SH-SY5Y (cell line): Measurements from ENCODE around the gene ELP2.

Source experiments
- GATA2 ChIP-seq: IDR thresholded peaks from 2 replicates; pipeline ENCODE4 v1.6.1; 2011; ENCODE audit warnings: mild to moderate bottlenecking, low read depth, low read length
- GATA3 ChIP-seq: IDR thresholded peaks from 2 replicates; pipeline ENCODE4 v1.6.1; 2011; ENCODE audit warnings: low read depth, mild to moderate bottlenecking, low read length, moderate library complexity

The ELP2 gene

GRCh38 chr18:36109737-36110136, 20.0 kb upstream of the ELP2 start:
- no peak for TF ChIP-seq GATA3
- TF ChIP-seq GATA2 = no peak

GRCh38 chr18:36112302-36112701, 17.4 kb upstream of the ELP2 start:
- no peak for TF ChIP-seq GATA2
- no peak for TF ChIP-seq GATA3

GRCh38 chr18:36114251-36114650, 15.4 kb upstream of the ELP2 start:
- TF ChIP-seq GATA3 (no peak), GATA2 (no peak)

- no peak for TF ChIP-seq GATA3
- TF ChIP-seq GATA2 = no peak
These were observed 15.0 kb upstream of the ELP2 start for GRCh38 chr18:36114738-36115137.

GRCh38 chr18:36120297-36120696, 9.4 kb upstream of the ELP2 start:
- TF ChIP-seq GATA2 (no peak), GATA3 (no peak)

- no peak for TF ChIP-seq GATA2
- TF ChIP-seq GATA3 = no peak
These were observed 4.9 kb upstream of the ELP2 start for GRCh38 chr18:36124841-36125240.

GRCh38 chr18:36126668-36127067, 3.0 kb upstream of the ELP2 start:
- TF ChIP-seq GATA3 = no peak
- TF ChIP-seq GATA2 = no peak

GRCh38 chr18:36127836-36128529, 1.7 kb upstream of the ELP2 start:
- TF ChIP-seq GATA3 (no peak), GATA2 (no peak)

GRCh38 chr18:36128530-36128870, 1.2 kb upstream of the ELP2 start:
- TF ChIP-seq GATA2 (no peak), GATA3 (no peak)

- TF ChIP-seq GATA2 (no peak), GATA3 (no peak)
These were observed 796 bp upstream of the ELP2 start for GRCh38 chr18:36128907-36129299.

- TF ChIP-seq GATA2 = peak; percentile 69; the same call in 1 of the 2 replicates
- no peak for TF ChIP-seq GATA3
These were observed 536 bp downstream of the ELP2 start for GRCh38 chr18:36130039-36130831.

- TF ChIP-seq GATA2 = no peak
- TF ChIP-seq GATA3 = no peak
These were observed 1.4 kb downstream of the ELP2 start for GRCh38 chr18:36130883-36131653.

- TF ChIP-seq GATA2 (no peak), GATA3 (no peak)
These were observed 2.2 kb downstream of the ELP2 start for GRCh38 chr18:36131692-36132483.

- TF ChIP-seq GATA3 = no peak
- no peak for TF ChIP-seq GATA2
These were observed 3.1 kb downstream of the ELP2 start for GRCh38 chr18:36132756-36133155.
